ENCODE data around the gene WNT16.
"Not testable (repeated sequence)": the region's sequence is repeated elsewhere in the genome, so short reads cannot be mapped to it uniquely, and the experiment has no call there.

Gene WNT16, protein sequence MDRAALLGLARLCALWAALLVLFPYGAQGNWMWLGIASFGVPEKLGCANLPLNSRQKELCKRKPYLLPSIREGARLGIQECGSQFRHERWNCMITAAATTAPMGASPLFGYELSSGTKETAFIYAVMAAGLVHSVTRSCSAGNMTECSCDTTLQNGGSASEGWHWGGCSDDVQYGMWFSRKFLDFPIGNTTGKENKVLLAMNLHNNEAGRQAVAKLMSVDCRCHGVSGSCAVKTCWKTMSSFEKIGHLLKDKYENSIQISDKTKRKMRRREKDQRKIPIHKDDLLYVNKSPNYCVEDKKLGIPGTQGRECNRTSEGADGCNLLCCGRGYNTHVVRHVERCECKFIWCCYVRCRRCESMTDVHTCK

DNA sequence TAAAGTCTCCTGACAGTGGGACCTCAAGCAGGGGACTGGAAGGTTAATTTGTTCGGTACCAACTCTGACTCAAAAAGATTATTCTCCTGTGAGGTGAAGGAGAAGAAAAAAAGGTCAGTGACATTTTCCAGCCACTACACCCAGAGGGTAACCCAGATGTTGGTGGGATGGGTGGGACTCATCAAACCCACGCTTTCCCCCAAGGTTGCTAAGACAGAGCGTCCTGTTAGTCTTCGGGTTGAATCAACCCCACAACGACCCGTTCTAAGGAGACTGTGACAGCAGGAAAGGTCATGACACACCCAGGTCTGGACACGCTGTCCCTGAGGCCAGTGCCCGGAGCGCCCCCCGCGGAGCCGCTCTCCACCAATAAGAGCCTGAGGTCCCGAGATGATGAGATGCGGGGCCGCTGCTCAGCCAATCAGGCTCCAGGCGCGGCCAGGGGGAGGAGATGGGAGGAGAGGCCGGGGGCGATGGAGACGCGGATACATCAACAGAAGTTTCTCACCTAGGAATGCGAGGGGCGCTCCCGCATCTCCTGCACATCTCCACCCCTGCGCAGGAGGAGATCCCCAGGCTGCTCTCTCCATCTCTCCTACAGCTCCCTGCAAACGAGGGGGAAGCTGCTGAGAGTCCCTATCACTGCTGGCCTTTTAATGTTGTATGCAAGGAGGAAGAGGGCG is at the start of gene WNT16:
TSS of gene WNT16 (plus strand) at position 493 of the 683 bp plus-strand sequence. CDS start 293 bp downstream, outside the sequence.
- DNase-seq = no peak

- no peak for DNase-seq
These were observed 49.7 kb upstream of the WNT16 start for GRCh38 chr7:121279060-121279620.

DNA sequence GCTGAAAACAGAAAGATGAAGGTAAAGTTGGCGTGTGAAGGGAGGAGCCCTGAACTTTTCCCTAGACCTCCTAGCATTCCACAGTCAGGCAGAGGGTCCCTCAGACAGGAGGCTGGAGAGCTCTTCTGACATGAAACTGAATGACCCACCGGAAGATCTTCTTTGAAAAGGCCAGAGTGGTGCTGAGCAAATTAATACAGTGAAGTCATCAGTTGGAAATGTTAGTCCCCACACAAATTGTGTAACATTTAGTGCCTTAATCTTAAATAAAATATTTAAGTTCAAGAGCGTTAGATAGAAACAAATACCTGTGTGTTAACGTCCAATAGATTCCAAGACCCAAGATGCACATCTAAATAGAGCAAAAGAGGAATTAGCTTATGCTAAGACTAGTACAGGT is 49.0 kb upstream of the WNT16 start:
- DNase-seq = no peak

DNA sequence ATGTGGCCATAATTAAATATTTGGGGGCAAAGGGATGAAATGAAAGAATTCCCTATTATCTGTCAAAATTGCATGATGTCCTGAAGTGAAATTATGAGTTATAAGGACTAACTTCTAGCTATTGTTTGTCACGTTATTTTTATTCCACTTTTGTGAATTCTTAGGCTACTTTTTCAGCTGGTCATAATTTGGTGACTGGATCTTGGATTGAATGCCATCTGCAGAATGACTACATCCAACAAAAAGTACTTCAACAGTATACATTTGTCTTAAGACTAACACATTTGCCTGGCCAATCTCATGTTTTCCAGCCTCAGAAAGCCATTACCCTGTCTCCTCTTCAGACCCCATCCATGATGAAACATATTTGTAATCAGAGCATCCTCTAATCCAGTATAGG is 48.1 kb upstream of the WNT16 start:
- DNase-seq = no peak

DNA sequence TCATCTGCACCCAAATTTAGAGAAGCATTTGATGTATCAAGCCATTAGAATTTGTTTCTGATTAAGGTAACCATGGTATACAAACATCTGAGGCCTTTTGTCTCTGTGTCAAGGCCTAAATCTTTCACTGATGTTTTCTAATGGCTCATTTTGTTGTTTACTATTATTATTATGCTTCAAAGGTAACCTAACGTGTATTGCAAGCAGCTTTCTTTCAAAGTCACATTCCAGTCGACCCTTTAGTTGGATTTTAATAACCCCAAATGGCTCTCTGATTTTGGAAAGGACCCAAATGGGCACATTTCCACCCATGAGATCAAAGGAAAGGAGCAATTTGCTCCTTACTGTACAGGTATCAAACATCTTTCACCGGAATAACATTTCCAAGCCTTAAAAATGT is 46.7 kb upstream of the WNT16 start:
- DNase-seq = no peak

- DNase-seq = no peak
These were observed 43.6 kb upstream of the WNT16 start for GRCh38 chr7:121285066-121285667.

- DNase-seq = no peak
These were observed 42.6 kb upstream of the WNT16 start for GRCh38 chr7:121286186-121286585.

- DNase-seq = no peak
These were observed 41.8 kb upstream of the WNT16 start for GRCh38 chr7:121286742-121287734.

DNA sequence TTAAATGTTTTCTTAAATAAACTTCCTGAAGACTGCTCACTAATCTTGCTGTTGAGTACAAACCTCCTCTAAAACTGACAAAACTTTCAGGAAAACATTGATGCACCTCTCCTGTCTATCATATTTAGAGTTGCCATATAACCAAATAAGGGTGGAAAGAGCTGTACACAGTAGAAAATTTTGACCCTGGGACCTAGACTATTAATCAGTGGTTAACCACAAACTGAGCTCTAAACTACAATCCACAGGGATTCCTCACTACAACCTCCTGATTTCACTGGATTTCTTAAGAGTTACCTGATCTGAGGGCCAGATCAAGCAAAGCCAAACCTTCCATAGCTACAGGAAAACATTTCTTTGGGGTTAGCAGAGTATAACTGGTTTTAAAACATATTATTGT is 39.9 kb upstream of the WNT16 start:
- no peak for DNase-seq

GRCh38 chr7:121289930-121290329 is 38.9 kb upstream of the WNT16 start:
- DNase-seq = not testable (repeated sequence)

DNA sequence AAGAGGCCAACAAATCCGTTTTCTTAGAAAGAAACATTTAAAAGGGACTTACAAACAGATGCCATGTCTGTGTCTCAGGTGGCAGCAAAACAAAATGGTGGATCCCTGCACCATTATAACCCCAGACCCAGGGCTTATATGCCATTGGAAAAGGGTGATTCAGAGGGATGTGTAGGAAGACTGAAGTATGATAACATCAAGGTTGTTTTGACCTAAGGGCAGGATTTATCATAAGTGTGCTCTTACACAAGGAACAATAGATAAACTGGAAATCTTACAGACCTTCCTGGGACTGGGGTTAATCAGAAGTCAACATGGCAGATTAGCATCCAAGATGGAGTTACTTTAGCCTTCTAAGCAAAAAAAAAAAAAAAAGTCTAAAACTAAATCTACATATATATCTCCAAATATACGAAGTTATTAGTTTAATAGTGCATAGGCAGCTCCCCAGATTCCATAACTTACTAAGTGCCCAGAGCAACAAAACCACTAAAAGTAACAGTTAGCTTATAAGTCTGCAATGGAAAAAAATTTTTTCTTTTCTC is 34.3 kb upstream of the WNT16 start:
- DNase-seq = no peak

DNA sequence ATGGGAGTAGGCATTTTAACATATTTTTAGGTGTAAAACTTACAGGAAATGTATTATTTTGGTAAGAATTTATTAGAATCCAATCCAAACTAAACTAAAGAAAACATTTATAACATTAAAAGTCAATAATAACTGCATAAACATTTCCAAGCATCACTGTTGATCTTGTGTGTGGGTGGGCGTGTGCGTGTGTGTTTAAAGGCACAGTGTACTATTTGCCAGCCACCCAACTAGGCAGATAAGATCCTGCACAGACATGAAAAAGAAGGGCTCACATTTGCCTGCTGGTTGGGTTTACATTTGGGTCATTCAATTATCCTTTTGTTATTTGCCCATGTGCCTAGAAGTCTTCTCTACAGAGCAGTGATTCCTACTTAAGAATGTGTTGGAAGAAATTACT is 31.0 kb upstream of the WNT16 start:
- DNase-seq = no peak

- DNase-seq = no peak
These were observed 30.0 kb upstream of the WNT16 start for GRCh38 chr7:121298831-121299239.

DNA sequence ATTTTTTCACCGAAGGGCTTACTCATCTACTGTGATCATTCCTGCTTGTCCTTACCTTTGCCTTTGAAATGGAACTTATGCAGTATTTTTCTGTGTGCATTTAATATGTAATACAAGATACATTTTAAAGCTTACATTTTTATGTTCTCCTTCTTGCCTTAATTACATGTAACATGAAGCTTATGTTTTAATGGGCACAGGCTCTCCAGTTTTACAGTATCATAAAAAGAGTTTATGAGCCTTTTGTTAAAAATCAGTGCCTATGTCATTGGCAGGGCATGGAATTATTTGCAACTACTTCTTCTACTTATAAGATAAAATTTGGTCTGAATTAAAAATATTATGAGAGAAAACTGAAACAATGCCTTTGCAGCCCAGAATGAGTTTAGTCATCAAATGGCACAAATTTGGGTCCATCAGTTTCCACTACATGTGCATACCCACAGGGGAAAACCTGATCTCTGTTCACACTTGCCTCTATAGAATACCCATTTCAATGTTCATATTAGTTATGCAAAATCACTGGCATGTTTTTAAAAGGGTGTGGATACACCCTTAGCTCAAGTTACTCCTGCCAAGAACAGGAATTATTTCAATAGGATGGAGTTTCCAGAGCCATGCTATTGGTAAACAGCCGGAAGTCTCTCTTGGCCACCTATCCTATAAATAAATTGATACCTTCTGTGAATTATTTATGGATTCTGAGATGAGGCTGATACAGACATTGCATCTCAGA is 27.9 kb upstream of the WNT16 start:
- no peak for DNase-seq

DNA sequence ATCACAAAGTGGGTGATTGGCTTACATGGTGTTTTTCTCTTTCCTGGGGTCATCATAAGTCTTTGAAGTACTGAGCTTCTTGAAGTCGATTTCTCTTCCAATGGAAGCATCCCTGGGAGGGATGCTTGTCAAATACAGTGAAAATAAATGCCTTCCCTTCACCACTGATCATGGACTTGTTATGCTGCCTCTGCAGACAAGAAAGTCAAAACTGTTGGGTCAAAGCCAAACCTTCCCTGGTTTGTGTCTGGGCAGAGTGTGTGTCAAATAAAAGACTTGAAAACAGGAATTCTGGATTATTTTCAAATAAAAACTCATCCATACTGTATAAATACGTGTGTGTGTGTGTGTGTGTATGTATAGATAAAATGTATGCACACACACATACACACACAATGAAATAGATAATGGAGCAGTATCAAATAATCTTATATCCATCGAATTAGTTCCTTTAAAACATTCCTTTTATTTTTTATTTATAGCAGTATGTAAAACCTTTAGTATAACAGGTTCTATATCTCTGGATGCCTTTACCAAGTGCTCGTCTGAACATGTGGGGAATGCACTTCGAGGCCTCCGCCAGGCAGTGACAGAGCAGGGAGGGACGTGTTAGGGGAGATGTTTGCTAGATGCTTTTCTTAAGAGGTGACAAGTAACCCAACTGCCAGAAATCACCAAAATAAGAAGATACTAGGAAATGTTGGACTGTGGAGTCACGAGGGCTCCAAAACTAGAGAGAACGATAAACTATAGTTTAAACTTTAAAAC is 27.2 kb upstream of the WNT16 start:
- no peak for DNase-seq

GRCh38 chr7:121302214-121302745 is 26.5 kb upstream of the WNT16 start:
- peak; percentile 7 for DNase-seq

DNA sequence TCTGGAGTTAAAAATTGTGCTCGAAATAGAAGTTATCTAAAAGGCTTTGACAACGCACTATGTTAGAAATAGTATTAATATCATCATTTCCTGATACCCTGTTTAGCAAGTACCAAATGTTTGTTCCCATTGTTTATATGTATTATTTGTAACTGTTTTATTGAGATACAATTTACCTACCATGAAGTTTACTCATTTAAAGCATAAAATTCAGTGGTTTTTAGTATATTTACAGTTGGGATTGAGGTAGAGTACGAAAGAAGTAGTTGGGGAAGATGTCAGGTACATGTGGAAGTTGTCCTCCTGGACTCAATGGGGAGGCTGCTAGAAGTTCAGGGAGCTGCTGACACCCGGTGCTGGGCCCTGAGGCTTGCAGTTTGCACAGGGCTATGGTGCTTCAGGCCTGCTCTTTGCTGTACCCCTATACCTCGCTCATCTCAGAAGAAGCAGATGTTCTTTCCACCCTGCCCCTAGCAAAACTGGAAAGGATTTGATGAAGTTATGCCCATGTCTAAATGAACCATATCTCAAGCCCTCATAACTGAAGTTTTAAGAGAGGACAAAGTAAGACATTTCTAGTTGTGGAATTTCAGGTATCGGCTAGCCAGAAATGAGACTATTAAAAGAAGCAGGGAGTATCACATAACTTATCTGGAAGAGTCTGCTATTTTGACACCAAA is 25.2 kb upstream of the WNT16 start:
- DNase-seq = no peak

DNA sequence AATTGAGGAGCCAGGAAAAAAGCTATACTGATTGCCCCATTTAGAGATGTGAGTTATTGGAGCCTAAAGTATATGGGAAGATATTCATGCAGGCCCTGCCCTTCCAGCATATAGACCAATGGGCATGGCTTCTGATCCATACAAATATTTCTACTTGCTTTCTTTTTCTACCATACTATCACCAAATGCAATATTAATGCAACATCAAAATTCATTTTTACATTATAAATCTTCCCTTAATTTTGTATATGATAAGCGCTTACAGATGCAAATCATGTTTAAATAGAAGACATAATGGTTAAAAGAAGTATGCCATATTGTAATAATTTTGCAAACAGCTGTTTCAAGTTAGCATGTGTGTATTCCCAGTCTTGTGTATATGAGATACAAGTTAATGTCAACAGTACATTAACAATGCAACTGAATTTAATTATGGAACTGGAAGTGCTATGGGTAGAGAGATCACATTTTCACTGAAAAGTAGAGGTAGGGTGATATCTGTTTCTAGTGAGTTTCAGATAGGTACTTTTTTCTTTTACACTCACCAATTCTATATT is 24.6 kb upstream of the WNT16 start:
- DNase-seq = no peak

DNA sequence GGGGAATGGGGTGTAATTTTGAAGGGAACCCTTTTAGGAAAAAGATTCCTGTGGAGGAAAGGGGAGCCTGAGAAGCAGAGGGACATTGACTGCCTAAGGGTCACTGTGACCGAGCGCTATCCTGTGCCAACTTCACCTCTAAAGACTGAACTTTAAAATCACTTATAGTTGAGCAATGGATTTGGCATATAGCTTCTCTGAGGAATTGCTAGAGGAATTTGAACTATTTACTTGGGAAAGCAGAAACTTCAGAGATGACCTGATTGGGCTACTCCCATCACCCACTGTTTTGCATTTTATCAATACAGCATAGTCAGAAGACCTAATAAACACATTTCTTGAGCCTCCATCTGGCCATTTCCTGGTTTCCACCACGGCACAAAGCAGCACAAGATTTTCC is 23.7 kb upstream of the WNT16 start:
- no peak for DNase-seq

Measured in activated CD4-positive, alpha-beta T cell treated with anti-CD3 and anti-CD28 coated beads for 48 hours (primary cell).